HG03460 (cell line): Measurements from ENCODE around the gene PRF1.
"Not testable (repeated sequence)": the region's sequence is repeated elsewhere in the genome, so short reads cannot be mapped to it uniquely, and the experiment has no call there.

ENCODE experiments used
- ATAC-seq: cut with Tn5 transposase; IDR thresholded peaks from one replicate; pipeline ENCODE4 v1.9.1; 2021; ENCODE audit not compliant: unreplicated experiment

PRF1 gene

GRCh38 chr10:70594161-70594560 is 8.4 kb downstream of the PRF1 start:
- ATAC-seq = no peak

DNA sequence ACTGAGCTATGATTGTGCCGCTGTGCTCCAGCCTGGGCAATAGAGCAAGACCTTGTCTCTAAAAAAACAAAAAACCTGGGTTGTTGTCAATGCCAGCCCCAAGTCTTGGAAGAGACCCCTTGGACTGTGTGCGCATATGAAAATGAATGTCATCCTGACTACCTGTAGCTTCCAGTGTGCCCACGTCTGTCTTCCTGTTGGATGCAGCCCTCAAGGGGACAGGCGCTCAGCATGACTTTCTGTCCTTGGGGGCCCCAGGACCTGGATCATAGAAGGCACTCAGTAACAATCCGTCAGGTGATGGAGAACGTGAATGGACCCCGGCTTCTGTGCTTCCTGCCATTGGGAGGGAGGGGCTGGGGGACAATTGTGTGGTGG is 9.0 kb downstream of the PRF1 start:
- no peak for ATAC-seq

- ATAC-seq = no peak
Observed at GRCh38 chr10:70592746-70593512, 9.6 kb downstream of the PRF1 start.

GRCh38 chr10:70592186-70592735 is 10.3 kb downstream of the PRF1 start:
- ATAC-seq = no peak

DNA sequence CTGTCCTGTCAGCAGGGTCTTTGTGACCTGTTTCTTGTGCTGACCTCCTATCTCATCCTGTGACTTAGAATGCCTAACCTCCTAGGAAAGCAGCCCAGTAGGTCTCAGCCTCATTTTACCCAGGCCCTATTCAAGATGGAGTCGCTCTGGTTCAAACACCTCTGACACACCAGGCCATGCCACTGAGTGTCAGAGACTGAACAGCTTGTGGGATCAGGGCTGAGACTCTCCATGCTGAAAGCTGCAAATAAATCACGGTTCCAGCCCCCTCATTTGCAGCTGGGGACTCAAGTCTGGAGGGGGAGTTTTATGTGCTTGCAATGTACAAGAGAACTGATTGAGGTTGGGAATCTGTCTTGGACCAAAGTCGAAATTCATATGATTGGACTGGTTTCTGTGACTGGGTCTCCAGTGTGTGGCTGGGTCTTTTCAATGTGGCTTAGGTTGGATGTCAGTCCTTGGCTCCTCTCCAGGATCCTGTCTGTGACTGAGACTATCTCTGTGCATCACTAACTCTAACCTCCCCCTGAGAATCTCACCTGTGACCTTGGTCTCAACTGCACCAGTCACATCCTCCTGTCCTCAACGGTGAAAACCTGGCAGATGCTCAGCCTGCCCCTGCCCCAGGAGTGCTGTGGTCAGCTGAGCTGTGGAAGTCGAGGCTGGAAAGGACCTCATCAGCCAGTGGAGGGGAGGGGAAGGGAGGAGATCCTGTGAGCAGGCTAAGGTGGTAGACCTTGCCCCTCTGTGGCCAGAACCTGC is 11.7 kb downstream of the PRF1 start:
- ATAC-seq = no peak

DNA sequence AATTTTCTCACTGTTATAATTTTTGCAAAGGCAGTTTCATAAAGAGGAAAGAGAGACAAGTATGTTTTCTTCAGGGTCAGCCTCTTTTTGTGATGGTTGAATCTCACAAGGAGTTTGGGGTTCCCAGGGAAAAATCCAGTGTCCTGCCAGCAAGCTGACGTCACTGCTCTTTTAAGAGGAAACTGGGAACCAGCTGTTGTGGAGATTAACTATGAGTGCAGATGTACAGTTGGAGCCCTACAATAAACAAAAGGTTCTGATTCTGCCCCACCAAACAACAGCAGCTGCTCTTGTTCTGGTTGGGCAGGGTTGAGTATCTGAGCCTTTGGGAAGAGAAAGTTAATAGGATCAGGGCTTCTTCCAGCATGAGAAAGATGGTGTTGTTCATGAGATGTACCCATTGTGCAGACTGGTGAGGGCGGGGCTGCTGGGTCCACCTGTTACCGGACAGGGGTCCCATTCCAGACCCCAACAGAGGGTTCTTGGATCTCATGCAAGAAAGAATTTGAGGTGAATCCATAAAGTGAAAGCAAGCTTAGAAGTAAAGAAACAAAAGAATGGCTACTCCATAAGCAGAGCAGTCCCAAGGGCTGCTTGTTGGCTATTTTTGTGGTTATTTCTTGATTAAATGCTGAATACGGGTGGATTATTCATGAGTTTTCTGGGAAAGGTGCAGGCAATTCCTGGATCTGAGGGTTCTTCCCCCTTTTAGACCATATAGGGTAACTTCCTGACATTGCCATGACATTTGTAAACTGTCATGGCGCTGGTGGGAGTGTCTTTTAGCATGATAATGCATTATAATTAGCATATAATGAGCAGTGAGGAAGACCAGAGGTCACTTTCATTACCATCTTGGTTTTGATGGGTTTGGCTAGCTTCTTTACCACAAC is 12.5 kb downstream of the PRF1 start:
- no peak for ATAC-seq

DNA sequence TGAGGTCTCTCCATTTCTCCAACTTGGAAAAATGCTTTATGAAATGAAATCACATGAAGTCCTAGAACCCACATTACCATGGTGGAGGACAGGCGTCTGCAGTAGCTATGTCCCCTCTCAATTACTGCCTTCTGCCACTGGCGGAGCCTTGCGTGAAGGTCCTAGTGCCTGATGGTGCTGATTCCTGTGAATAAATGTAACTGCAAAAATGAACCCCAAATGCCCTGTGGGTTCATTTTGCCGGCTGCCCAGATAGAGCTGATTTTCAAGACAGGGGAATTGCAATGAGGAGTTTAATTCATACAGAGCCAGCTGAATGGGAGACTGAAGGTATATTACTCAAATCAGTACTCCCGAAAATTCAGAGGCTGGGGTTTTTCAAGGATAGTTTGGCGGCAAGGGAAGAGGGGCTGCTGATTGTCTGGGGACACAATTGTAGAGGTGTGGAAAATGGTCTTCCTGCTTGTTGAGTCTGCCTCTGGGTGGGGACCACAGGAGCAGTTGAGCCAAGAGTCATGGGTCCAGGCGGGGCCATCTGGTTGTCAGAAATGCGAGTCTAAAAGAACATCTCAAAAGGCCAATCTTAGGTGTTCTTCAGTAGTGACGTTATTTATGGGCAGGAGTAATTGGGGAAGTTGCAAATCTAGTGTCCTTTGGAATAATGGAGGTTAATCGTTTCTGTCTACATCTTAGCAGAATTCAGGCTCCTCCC is 13.5 kb downstream of the PRF1 start:
- ATAC-seq = no peak

- ATAC-seq = no peak
Observed at GRCh38 chr10:70588255-70588654, 14.3 kb downstream of the PRF1 start.

DNA sequence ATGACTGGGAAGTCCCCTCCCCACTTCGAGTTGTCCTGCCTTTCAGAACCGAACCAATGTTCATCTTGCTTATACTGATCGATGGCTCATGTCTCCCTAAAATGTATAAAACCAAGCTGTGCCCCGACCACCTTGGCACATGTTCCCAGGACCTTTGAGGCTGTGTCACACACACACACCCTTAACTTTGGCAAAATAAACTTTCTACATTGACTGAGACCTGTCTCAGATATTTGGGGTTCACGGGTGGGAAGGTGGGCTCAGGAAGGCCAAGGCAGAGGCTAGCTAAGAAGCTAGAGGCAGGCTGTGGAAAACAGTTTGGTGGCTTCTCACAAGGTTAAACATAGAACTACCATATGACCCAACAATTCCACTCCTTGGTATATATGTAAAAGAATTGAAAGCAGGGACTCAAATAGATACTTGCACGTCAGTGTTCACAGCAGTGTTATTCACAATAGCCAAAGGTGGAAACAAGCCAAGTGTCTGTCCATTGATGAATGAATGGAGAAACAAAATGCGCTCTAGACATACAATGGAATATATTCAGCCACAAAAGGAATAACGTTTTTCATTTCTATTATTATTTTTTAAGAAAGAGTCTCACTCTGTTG is 15.4 kb downstream of the PRF1 start:
- peak; percentile 54 for ATAC-seq

DNA sequence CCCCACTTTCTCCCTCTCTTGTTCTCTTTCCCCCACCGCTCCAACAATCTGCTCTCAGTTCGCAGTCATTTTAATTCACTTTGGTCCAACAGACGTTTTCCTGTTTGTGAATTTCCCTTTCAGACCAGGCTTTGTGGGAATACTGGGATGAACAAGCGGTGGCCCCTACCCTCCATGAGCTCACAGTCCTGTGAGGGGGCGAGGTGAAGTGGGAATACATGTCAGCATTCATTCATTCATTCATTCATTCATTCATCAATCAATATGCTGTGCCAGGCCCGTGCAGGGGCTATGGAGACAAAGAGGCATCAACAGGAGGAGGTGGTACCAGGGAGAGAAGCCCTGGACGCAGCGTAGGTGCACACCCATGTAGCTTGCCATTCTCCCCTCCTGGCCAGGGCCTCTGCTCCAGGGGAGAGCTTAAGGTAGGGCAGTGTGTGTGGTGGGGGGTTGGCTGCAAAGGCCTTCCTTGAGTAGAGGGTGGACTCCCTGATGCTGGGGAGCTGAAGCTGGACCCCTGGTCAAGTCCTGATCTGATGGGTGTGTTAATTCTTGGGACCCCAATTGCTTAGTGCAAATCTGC is 16.1 kb downstream of the PRF1 start:
- no peak for ATAC-seq

DNA sequence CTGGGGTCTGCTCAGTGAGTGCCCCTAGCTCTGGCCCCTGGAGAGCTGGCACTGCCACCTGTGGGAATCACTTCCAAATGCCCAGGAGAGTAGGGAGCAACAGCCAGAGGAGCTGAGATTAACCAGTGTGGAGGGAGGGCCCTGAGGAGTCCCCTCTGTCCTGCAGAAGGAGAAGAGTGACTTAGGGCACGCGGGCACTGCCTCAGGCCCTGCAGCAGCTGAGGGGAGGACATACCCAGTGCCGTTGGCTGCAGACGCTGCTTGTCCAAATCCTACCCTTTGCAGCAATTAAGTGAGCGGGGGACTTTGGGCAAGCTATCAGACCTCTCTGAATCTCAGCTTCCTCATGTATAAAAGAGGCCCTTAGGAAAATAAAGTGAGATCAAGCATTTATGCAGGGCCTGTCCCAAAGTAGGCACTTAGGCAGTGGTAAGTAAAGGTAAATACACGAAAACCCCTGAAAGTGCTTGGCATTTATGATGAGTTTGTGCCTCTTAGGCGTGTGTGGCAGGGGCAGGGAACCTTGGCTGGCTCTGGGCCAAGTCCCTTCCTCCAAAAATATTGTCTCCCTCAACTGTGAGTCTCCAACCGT is 16.9 kb downstream of the PRF1 start:
- ATAC-seq = no peak

- no peak for ATAC-seq
Observed at GRCh38 chr10:70584909-70585544, 17.5 kb downstream of the PRF1 start.

DNA sequence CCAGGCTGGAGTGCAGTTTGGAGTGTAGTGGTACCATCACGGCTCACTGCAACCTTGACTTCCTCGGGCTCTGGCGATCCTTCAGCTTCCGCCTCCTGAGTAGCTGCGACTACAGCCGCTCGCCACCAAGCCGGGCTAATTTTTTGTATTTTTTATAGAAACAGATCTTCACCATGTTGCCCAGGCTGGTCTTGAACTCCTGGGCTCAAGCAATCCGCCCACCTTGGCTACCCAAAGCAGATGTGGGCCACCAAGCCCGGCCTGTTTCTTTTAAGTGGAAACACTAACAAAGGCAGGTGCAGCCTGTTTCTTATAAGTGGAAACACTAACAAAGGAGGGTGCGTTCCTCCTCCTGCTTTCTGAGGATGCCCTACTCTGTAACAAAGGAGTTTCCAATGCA is 18.2 kb downstream of the PRF1 start:
- no peak for ATAC-seq

- no peak for ATAC-seq
Observed at GRCh38 chr10:70583669-70584037, 18.9 kb downstream of the PRF1 start.

DNA sequence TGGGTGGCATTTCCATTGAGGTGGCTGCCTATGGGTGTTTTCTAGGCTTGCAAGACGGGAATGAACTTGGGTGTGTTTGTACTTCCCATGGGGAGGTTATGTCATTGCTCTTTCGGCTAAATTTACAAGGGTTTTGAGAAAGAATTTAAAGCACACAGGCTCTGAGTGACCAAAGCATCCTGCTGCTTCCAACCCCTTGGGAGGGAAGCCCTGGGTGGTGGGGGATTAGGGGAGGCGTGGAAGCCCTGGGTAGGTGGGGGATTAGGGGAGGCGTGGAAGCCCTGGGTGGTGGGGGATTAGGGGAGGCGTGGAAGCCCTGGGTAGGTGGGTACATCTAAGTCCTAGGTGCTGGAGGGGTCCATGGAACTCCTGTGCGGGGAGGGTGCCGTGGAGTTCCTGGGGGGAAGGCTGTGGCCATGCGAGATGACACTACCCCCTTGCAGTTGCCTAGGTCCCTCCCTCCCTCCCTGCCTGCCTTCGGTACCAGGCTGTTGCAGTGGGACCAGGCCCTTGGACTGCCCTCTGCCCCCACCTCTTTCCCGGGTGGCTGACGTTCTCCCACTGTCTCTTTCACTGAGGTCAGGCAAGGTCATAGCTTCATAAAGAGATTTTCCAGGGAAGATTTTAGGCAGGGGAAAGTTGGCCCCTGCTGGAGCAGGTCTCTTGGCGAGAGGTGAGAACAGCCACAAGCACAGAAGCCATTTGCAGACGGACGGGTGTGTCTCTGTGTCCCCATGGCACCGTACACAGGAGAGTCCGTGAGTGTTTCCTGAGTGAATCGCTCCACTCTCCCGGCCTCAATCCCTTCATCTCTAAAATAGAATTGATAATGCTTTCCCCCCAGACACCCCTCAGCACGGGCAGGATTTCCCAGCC is 19.5 kb downstream of the PRF1 start:
- no peak for ATAC-seq

DNA sequence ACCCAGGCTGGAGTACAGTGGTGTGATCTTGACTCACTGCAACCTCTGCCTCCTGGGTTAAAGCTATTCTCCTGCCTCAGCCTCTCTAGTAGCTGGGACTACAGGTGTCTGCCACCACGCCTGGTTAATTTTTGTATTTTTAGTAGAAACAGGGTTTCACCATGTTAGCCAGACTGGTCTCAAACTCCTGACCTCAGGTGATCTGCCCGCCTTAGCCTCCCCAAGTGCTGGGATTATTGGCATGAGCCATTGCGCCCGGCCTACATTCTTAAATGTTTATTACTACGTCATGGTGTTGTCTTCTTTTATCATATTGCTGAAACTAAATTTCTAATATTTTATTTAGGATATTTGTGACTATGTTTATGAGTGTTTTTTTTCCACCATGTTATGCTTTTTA is 21.4 kb downstream of the PRF1 start:
- not testable (repeated sequence) for ATAC-seq

DNA sequence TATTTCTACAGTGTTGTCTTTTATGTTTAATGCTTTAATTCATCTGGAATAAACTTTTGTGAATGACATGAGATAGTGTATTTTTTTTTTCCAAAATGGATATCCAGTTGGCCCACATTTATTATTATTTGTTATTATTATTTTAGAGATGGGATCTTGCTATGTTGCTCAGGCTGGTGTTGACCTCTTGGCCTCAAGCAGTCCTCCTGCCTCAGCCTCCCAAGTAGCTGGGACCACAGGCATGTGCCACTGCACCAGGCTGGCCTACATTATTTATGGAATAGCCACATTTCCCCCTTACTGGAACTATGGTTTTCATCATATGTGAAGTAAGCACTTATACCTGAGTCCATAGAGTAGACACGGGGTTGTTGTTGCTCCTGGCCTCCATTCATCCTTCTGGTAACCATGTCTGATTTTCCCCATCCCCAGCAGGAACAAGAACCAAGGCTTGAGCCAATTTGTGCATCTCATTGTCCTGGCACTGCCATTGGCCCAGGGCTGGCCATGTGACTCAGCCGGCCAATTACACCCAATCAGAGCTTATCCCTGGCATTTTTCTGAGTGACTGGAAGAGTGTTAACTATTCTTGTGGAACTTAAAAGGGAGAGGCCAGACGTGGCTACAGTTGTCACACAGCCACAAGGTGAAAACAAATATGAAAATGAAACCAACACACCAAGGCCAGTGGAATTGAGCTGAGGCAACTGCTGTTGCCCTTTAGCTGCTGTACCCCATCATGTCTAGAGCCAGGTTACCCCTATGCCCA is 23.1 kb downstream of the PRF1 start:
- ATAC-seq = no peak
